Stimulated activated CD8-positive, alpha-beta memory T cell treated with anti-CD3 and anti-CD28 coated beads, Interleukin-4, amount 100 ng/mL, for 24 hours (primary cell): ENCODE results near the gene NEURL4.

Source experiments
- DNase-seq: peaks from one replicate; pipeline ENCODE4 v3.0.0-alpha.2; 2020; ENCODE audit warnings: low read depth

The NEURL4 gene

DNA sequence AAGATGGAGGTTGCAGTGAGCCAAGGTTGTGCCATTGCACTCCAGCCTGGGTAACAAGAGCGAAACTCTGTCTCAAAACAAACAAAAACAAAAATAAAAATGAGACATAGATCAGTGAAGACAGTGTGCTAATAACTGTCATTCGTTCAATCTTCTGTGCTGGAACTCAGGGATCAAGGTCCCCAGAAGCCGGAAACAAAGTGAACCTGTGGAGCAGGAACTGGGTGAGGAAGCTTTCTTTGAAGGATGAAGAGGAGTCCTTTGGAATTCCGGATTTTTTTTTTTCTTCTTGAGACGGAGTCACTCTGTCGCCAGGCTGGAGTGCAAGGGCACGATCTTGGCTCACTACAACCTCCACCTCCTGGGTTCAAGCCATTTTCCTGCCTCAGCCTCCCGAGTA, 49.7 kb downstream of the NEURL4 start:
- no peak for DNase-seq

DNA sequence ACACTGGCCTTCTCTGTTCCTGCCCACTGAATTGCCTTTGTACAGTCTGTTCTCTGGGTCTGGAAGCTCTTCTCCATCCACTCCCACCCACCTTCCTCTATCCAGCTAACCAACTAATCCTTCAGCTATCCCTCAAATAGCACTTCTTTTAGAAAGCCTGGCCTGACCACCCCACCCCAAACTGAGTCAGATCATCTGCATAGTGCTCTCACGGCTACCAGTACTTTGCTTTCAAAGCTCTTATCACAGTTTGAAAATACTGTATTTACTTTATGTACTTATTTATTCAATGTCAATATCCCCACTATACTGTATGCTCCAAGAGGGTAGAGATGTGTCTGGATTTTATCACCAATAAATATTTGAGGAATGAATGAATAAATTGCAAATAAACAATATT, 62.4 kb downstream of the NEURL4 start:
- no peak for DNase-seq
